Panc1 (cell line): ENCODE measurements around the gene FIBP.

Source experiments
- CTCF ChIP-seq: fragments of 450-650 bp; IDR thresholded peaks from 2 replicates; pipeline ENCODE4 v1.5.1; 2017; ENCODE audit warnings: mild to moderate bottlenecking
- POLR2AphosphoS5 ChIP-seq: IDR thresholded peaks from 2 replicates; pipeline ENCODE4 v1.6.1; 2012; ENCODE audit warnings: mild to moderate bottlenecking, low read depth, low read length, moderate library complexity
- REST ChIP-seq, 2 experiments: IDR thresholded peaks; 2 replicates each; pipeline ENCODE4 v1.6.1; 2011 to 2012; ENCODE audit warnings: low read depth in 2 of 2, control low read depth in 1 of 2, low read length in 1 of 2, mild to moderate bottlenecking in 1 of 2, moderate library complexity in 1 of 2; ENCODE audit not compliant: insufficient read depth in 1 of 2
- SIN3A ChIP-seq: IDR thresholded peaks from 2 replicates; pipeline ENCODE4 v1.6.1; 2012; ENCODE audit warnings: low read depth, mild to moderate bottlenecking, low read length, moderate library complexity, borderline replicate concordance; ENCODE audit not compliant: insufficient read depth

- TF ChIP-seq CTCF (no peak), SIN3A (no peak; the same call in 1 of the 2 replicates), POLR2AphosphoS5 (peak; percentile 17), REST (IDR thresholded peaks at IDR 0.05; ENCODE audit: insufficient read depth in 1 of 2, low read depth in 2 of 2, low read length in 1 of 2) (no peak)
Measured at GRCh38 chr11:65916391-65916790, 28.1 kb upstream of the FIBP start.
